ENCODE measurements around the gene HELZ2.

The HELZ2 gene

GRCh38 chr20:63545814-63546213 lies 28.2 kb downstream of the HELZ2 start:
- TF ChIP-seq CTCF (IDR thresholded peaks at IDR 0.05; ENCODE audit: insufficient read depth, low read length, missing control alignments): no peak
- no peak for DNase-seq (ENCODE audit: low read depth, low spot score)
- ChIA-PET POLR2A (no interaction called here), CTCF (interaction anchor here (1.9 kb wide), 1 partner anchor 8 kb away, joined by 8 read pairs; the partner anchor contains the start of gene PTK6)
- no peak overlapping the region for H3K4me3 ChIP-seq (ENCODE audit: low read depth, low read length)

GRCh38 chr20:63544958-63545516 lies 29.0 kb downstream of the HELZ2 start:
- CTCF ChIA-PET: interaction anchor here (1.2 kb wide), 1 partner anchor 230 kb away, joined by 3 read pairs; no protein-coding TSS in a partner anchor
- no peak for DNase-seq (ENCODE audit: low read depth, low spot score)
- POLR2A ChIA-PET: no interaction called here
- TF ChIP-seq CTCF (IDR thresholded peaks at IDR 0.05; ENCODE audit: insufficient read depth, low read length, missing control alignments): no peak
- H3K4me3 ChIP-seq (ENCODE audit: low read depth, low read length): no peak overlapping the region

- CTCF ChIA-PET: interaction anchor here (0.7 to 2.1 kb wide), 5 partner anchors 10 to 436 kb away, joined by 3 to 6 read pairs (median 3); partner anchors contain the start of gene PRPF6
- no peak for DNase-seq (ENCODE audit: low read depth, low spot score)
- TF ChIP-seq CTCF (IDR thresholded peaks at IDR 0.05; ENCODE audit: insufficient read depth, low read length, missing control alignments): no peak
- H3K4me3 ChIP-seq (ENCODE audit: low read depth, low read length): no peak overlapping the region
- POLR2A ChIA-PET: no interaction called here
Measured at GRCh38 chr20:63544241-63544957, 29.6 kb downstream of the HELZ2 start.

- POLR2A ChIA-PET: no interaction called here
- CTCF ChIA-PET: interaction anchor here (0.7 to 2.1 kb wide), 5 partner anchors 9 to 437 kb away, joined by 3 to 6 read pairs (median 3); partner anchors contain the start of gene PRPF6
Measured at GRCh38 chr20:63543733-63544132, 30.3 kb downstream of the HELZ2 start.

GRCh38 chr20:63543131-63543530 lies 30.9 kb downstream of the HELZ2 start:
- TF ChIP-seq CTCF (IDR thresholded peaks at IDR 0.05; ENCODE audit: insufficient read depth, low read length, missing control alignments): no peak
- no peak for DNase-seq (ENCODE audit: low read depth, low spot score)
- H3K4me3 ChIP-seq (ENCODE audit: low read depth, low read length): no peak overlapping the region
- ChIA-PET POLR2A (no interaction called here), CTCF (interaction anchor here (1.0 to 2.1 kb wide), 4 partner anchors 8 to 437 kb away, joined by 3 to 6 read pairs (median 4); partner anchors contain the start of gene PRPF6)

More at GRCh38 chr20:63543733-63544132, 30.3 kb downstream of the HELZ2 start:
- no peak overlapping the region for H3K4me3 ChIP-seq (ENCODE audit: low read depth, low read length)
- no peak for DNase-seq (ENCODE audit: low read depth, low spot score)
- TF ChIP-seq CTCF (IDR thresholded peaks at IDR 0.05; ENCODE audit: insufficient read depth, low read length, missing control alignments): no peak

- H3K4me3 ChIP-seq (ENCODE audit: low read depth, low read length): no peak overlapping the region
- POLR2A ChIA-PET: no interaction called here
- CTCF ChIA-PET: interaction anchor here (1.0 to 2.1 kb wide), 3 partner anchors 8 to 431 kb away, joined by 3 to 6 read pairs (median 5); no protein-coding TSS in a partner anchor
- no peak for TF ChIP-seq CTCF (IDR thresholded peaks at IDR 0.05; ENCODE audit: insufficient read depth, low read length, missing control alignments)
- no peak for DNase-seq (ENCODE audit: low read depth, low spot score)
Measured at GRCh38 chr20:63542696-63543095, 31.3 kb downstream of the HELZ2 start.
